Smooth muscle cell of the pulmonary artery (primary cell): ENCODE data around the gene QTRT2. TPM values are rescaled to one million over a fixed set of nuclear protein-coding genes. Genes with fewer than 3 reads are reported as not detected.

Experiments used
- total RNA-seq: library from RNA; depleted of rRNA; stranded (reverse); fragments of >200 nt; gene quantifications from 2 replicates; pipeline ENCODE4 v1.2.3, GENCODE V29; 2014

The QTRT2 gene
- total RNA-seq = 12.8 and 14.1 TPM in 2 replicates

GRCh38 chr3:114056130-114057010, at the start of gene QTRT2, which contains the start of gene CCDC191:
TSS of gene QTRT2 (plus strand) at chr3:114056737. CDS start at chr3:114065258, 8,521 bp downstream.
TSS of gene CCDC191 (minus strand) at chr3:114056526. CDS start at chr3:114056466, 60 bp downstream.

Other genes with a start within 250 kb of the QTRT2 start
- gene GRAMD1C, start 217.9 kb upstream of the QTRT2 start, total RNA-seq = 2.2 and 4.2 TPM in 2 replicates
- gene ZDHHC23, start 108.7 kb upstream of the QTRT2 start, total RNA-seq = 1.0 and 1.4 TPM in 2 replicates
- gene CCDC191, start 211 bp upstream of the QTRT2 start, total RNA-seq = 2.0 and 2.4 TPM in 2 replicates
- gene DRD3, start 122.3 kb downstream of the QTRT2 start, total RNA-seq = not detected in 2 replicates
- not detected in 2 replicates for gene ZNF80, start 180.8 kb downstream of the QTRT2 start, total RNA-seq
- not detected in 2 replicates for gene TIGIT, start 237.3 kb downstream of the QTRT2 start, total RNA-seq